ENCODE data around the gene PIWIL4. TPM values are rescaled to one million over a fixed set of nuclear protein-coding genes. Genes with fewer than 3 reads are reported as not detected.

PIWIL4 gene
- total RNA-seq, 2 experiments from 2014 or later: 0.15 to 0.22 TPM

GRCh38 chr11:94557992-94558391 is 9.2 kb upstream of the PIWIL4 start:
- H3K36me3 ChIP-seq (ENCODE audit: insufficient read depth, low read length): no peaks in the 10 kb centered on the region
- intact Hi-C loops (cut with micrococcal nuclease; ENCODE audit: unreplicated experiment): no loop called here
- ChIA-PET POLR2A (no interaction called here), CTCF (ENCODE audit: unreplicated experiment) (no interaction called here)
- no peaks in the 10 kb centered on the region for H3K79me2 ChIP-seq (ENCODE audit: insufficient read depth, low read depth, low read length)
- H3K9me2 ChIP-seq (ENCODE audit: insufficient read depth, low read length): no peaks in the 10 kb centered on the region
- no peak overlapping the region for H3K4me2 ChIP-seq (ENCODE audit: low read length)
- TF ChIP-seq CTCF (conservative IDR thresholded peaks at IDR 0.05; ENCODE audit: low read length) (no peak), EZH2phosphoT487 (IDR thresholded peaks at IDR 0.05; ENCODE audit: borderline replicate concordance, low read depth, low read length) (no peak)
- BruUV-seq (replicated peaks): no TSS peak
- H3K4me3 ChIP-seq (ENCODE audit: low read depth, low read length, poor library complexity, severe bottlenecking): no peak overlapping the region
- no peak overlapping the region for H2AFZ ChIP-seq (ENCODE audit: low read length)
- no peaks in the 10 kb centered on the region for H4K20me1 ChIP-seq (ENCODE audit: insufficient read depth, low read length)
- no peak for DNase-seq (ENCODE audit: low spot score)
- no peaks in the 10 kb centered on the region for H3K9me3 ChIP-seq (ENCODE audit: low read length)
- H3K4me1 ChIP-seq (ENCODE audit: insufficient read depth, low read length, poor library complexity, severe bottlenecking): no peaks in the 10 kb centered on the region
- no peak overlapping the region for H3K27ac ChIP-seq (ENCODE audit: low read depth, low read length, poor library complexity, severe bottlenecking)

- Histone ChIP-seq H3K79me2 (ENCODE audit: insufficient read depth, low read depth, low read length) (no peaks in the 10 kb centered on the region), H3K4me2 (ENCODE audit: low read length) (no peak overlapping the region), H2AFZ (ENCODE audit: low read length) (no peak overlapping the region), H3K9me3 (ENCODE audit: low read length) (no peaks in the 10 kb centered on the region), H3K9me2 (ENCODE audit: insufficient read depth, low read length) (no peaks in the 10 kb centered on the region), H3K4me3 (ENCODE audit: low read depth, low read length, poor library complexity, severe bottlenecking) (no peak overlapping the region), H3K27ac (ENCODE audit: low read depth, low read length, poor library complexity, severe bottlenecking) (no peak overlapping the region), H3K4me1 (ENCODE audit: insufficient read depth, low read length, poor library complexity, severe bottlenecking) (no peaks in the 10 kb centered on the region), H3K36me3 (ENCODE audit: insufficient read depth, low read length) (no peaks in the 10 kb centered on the region), H4K20me1 (ENCODE audit: insufficient read depth, low read length) (no peaks in the 10 kb centered on the region)
- CTCF ChIA-PET (ENCODE audit: unreplicated experiment): no interaction called here
- TF ChIP-seq CTCF (conservative IDR thresholded peaks at IDR 0.05; ENCODE audit: low read length) (no peak), EZH2phosphoT487 (IDR thresholded peaks at IDR 0.05; ENCODE audit: borderline replicate concordance, low read depth, low read length) (no peak)
- POLR2A ChIA-PET: no interaction called here
- intact Hi-C loops (cut with micrococcal nuclease; ENCODE audit: unreplicated experiment): no loop called here
- no peak for DNase-seq (ENCODE audit: low spot score)
- BruUV-seq (replicated peaks): no TSS peak
Observed at GRCh38 chr11:94558468-94558867, 8.7 kb upstream of the PIWIL4 start.

DNA sequence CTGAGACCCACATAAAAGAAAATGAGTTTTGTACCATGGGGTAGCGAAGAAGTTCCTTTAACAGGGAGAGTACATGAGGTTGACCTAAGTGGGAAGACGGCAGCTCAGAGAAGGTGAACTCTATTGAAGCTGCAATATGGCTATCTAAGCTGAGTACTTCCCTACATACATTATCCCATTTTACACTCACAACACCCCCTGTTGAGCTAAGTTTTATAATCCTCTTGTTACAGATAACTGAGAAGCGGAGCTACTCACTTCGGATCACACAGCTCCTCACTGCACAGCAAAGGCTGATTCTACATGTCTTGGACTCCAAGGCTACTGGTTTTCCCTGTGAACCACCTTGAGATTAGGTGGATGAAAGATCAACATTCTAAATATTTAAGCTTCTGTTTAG is 8.2 kb upstream of the PIWIL4 start:
- CTCF ChIA-PET (ENCODE audit: unreplicated experiment): no interaction called here
- POLR2A ChIA-PET: interaction anchor here (1.0 kb wide), 1 partner anchor 30 kb away, joined by 3 read pairs; no protein-coding TSS in a partner anchor
- DNase-seq (ENCODE audit: low spot score): no peak
- Histone ChIP-seq H3K9me3 (ENCODE audit: low read length) (no peaks in the 10 kb centered on the region), H3K36me3 (ENCODE audit: insufficient read depth, low read length) (no peaks in the 10 kb centered on the region), H3K27ac (ENCODE audit: low read depth, low read length, poor library complexity, severe bottlenecking) (no peak overlapping the region), H3K9me2 (ENCODE audit: insufficient read depth, low read length) (no peaks in the 10 kb centered on the region), H4K20me1 (ENCODE audit: insufficient read depth, low read length) (no peaks in the 10 kb centered on the region), H3K4me1 (ENCODE audit: insufficient read depth, low read length, poor library complexity, severe bottlenecking) (no peaks in the 10 kb centered on the region), H3K4me3 (ENCODE audit: low read depth, low read length, poor library complexity, severe bottlenecking) (no peak overlapping the region), H2AFZ (ENCODE audit: low read length) (no peak overlapping the region), H3K4me2 (ENCODE audit: low read length) (no peak overlapping the region), H3K79me2 (ENCODE audit: insufficient read depth, low read depth, low read length) (no peaks in the 10 kb centered on the region)
- TF ChIP-seq EZH2phosphoT487 (IDR thresholded peaks at IDR 0.05; ENCODE audit: borderline replicate concordance, low read depth, low read length) (no peak), CTCF (conservative IDR thresholded peaks at IDR 0.05; ENCODE audit: low read length) (no peak)
- intact Hi-C loops (cut with micrococcal nuclease; ENCODE audit: unreplicated experiment): no loop called here
- no TSS peak for BruUV-seq (replicated peaks)
